Activated naive CD4-positive, alpha-beta T cell treated with anti-CD3 and anti-CD28 coated beads, Interleukin-2, amount 50 U/mL, for 24 hours (primary cell): ENCODE results near the gene PHACTR1.
"Not testable (repeated sequence)": the region's sequence is repeated elsewhere in the genome, so short reads cannot be mapped to it uniquely, and the experiment has no call there.

Experiments used
- H3K27ac Mint-ChIP-seq: one replicate; pipeline ENCODE4 v1.8.0; 2021; ENCODE audit warnings: mild to moderate bottlenecking, mixed read lengths
- H3K27me3 Mint-ChIP-seq: one replicate; pipeline ENCODE4 v1.8.0; 2021; ENCODE audit warnings: mixed read lengths
- H3K36me3 Mint-ChIP-seq: one replicate; pipeline ENCODE4 v1.8.0; 2021; ENCODE audit warnings: mixed read lengths
- H3K4me1 Mint-ChIP-seq: one replicate; pipeline ENCODE4 v1.8.0; 2021; ENCODE audit warnings: mixed read lengths
- H3K4me3 Mint-ChIP-seq: one replicate; pipeline ENCODE4 v1.8.0; 2021; ENCODE audit warnings: mild to moderate bottlenecking, mixed read lengths
- H3K9me3 Mint-ChIP-seq: one replicate; pipeline ENCODE4 v1.8.0; 2021; ENCODE audit warnings: mixed read lengths

The PHACTR1 gene

GRCh38 chr6:13159300-13159699, 442.7 kb downstream of the PHACTR1 start:
- Mint-ChIP-seq H3K36me3 (no peaks in the 10 kb centered on the region), H3K27me3 (peaks cover 4% of the 10 kb centered on the region), H3K4me1 (peaks cover 5% of the 10 kb centered on the region), H3K4me3 (no peak overlapping the region), H3K27ac (no peak overlapping the region), H3K9me3 (no peaks in the 10 kb centered on the region)

GRCh38 chr6:13159822-13160221, 443.3 kb downstream of the PHACTR1 start:
- H3K4me3 Mint-ChIP-seq, H3K36me3 Mint-ChIP-seq, H3K27me3 Mint-ChIP-seq, H3K9me3 Mint-ChIP-seq, H3K27ac Mint-ChIP-seq, H3K4me1 Mint-ChIP-seq: not testable (repeated sequence)

- no peak overlapping the region for H3K4me3 Mint-ChIP-seq
- H3K27ac Mint-ChIP-seq = no peak overlapping the region
These were observed 446.8 kb downstream of the PHACTR1 start for GRCh38 chr6:13163161-13163944.

GRCh38 chr6:13164291-13164690, 447.7 kb downstream of the PHACTR1 start:
- H3K27ac Mint-ChIP-seq = no peak overlapping the region
- no peaks in the 10 kb centered on the region for H3K9me3 Mint-ChIP-seq
- no peaks in the 10 kb centered on the region for H3K36me3 Mint-ChIP-seq
- peaks cover 5% of the 10 kb centered on the region for H3K4me1 Mint-ChIP-seq
- peaks cover 14% of the 10 kb centered on the region for H3K27me3 Mint-ChIP-seq
- H3K4me3 Mint-ChIP-seq = no peak overlapping the region

More at GRCh38 chr6:13163161-13163944, 446.8 kb downstream of the PHACTR1 start:
- Mint-ChIP-seq H3K27me3 (peaks cover 7% of the 10 kb centered on the region), H3K9me3 (no peaks in the 10 kb centered on the region), H3K4me1 (peaks cover 5% of the 10 kb centered on the region), H3K36me3 (no peaks in the 10 kb centered on the region)

- H3K4me1 Mint-ChIP-seq = peaks cover 5% of the 10 kb centered on the region
- H3K27ac Mint-ChIP-seq = no peak overlapping the region
- H3K9me3 Mint-ChIP-seq = no peaks in the 10 kb centered on the region
- no peak overlapping the region for H3K4me3 Mint-ChIP-seq
- no peaks in the 10 kb centered on the region for H3K36me3 Mint-ChIP-seq
- peaks cover 11% of the 10 kb centered on the region for H3K27me3 Mint-ChIP-seq
These were observed 449.1 kb downstream of the PHACTR1 start for GRCh38 chr6:13165502-13166172.

- H3K4me1 Mint-ChIP-seq = peaks cover 5% of the 10 kb centered on the region
- no peaks in the 10 kb centered on the region for H3K36me3 Mint-ChIP-seq
- no peak overlapping the region for H3K27ac Mint-ChIP-seq
- peaks cover 13% of the 10 kb centered on the region for H3K27me3 Mint-ChIP-seq
- H3K9me3 Mint-ChIP-seq = no peaks in the 10 kb centered on the region
- no peak overlapping the region for H3K4me3 Mint-ChIP-seq
These were observed 449.7 kb downstream of the PHACTR1 start for GRCh38 chr6:13166269-13166668.

GRCh38 chr6:13166916-13167315, 450.3 kb downstream of the PHACTR1 start:
- Mint-ChIP-seq H3K36me3 (no peaks in the 10 kb centered on the region), H3K27me3 (peaks cover 13% of the 10 kb centered on the region), H3K4me1 (peaks cover 5% of the 10 kb centered on the region), H3K4me3 (no peak overlapping the region), H3K27ac (no peak overlapping the region), H3K9me3 (no peaks in the 10 kb centered on the region)

- Mint-ChIP-seq H3K27me3 (peaks cover 11% of the 10 kb centered on the region), H3K4me1 (no peaks in the 10 kb centered on the region), H3K9me3 (no peaks in the 10 kb centered on the region), H3K27ac (no peak overlapping the region), H3K36me3 (no peaks in the 10 kb centered on the region), H3K4me3 (no peak overlapping the region)
These were observed 455.7 kb downstream of the PHACTR1 start for GRCh38 chr6:13172291-13172690.

- H3K4me1 Mint-ChIP-seq = no peaks in the 10 kb centered on the region
These were observed 458.5 kb downstream of the PHACTR1 start for GRCh38 chr6:13175087-13175486.

GRCh38 chr6:13175759-13176158, 459.2 kb downstream of the PHACTR1 start:
- Mint-ChIP-seq H3K4me3 (no peak overlapping the region), H3K27me3 (peaks cover 2% of the 10 kb centered on the region), H3K36me3 (no peaks in the 10 kb centered on the region), H3K4me1 (no peaks in the 10 kb centered on the region), H3K27ac (no peak overlapping the region), H3K9me3 (no peaks in the 10 kb centered on the region)

More at GRCh38 chr6:13175087-13175486, 458.5 kb downstream of the PHACTR1 start:
- H3K36me3 Mint-ChIP-seq = no peaks in the 10 kb centered on the region
- H3K9me3 Mint-ChIP-seq = no peaks in the 10 kb centered on the region
- peaks cover 2% of the 10 kb centered on the region for H3K27me3 Mint-ChIP-seq
- H3K27ac Mint-ChIP-seq = no peak overlapping the region
- no peak overlapping the region for H3K4me3 Mint-ChIP-seq

GRCh38 chr6:13177664-13178063, 461.1 kb downstream of the PHACTR1 start:
- Mint-ChIP-seq H3K36me3 (no peaks in the 10 kb centered on the region), H3K9me3 (no peaks in the 10 kb centered on the region)

GRCh38 chr6:13178107-13178506, 461.5 kb downstream of the PHACTR1 start:
- Mint-ChIP-seq H3K27me3 (peaks cover 2% of the 10 kb centered on the region), H3K27ac (no peak overlapping the region), H3K9me3 (no peaks in the 10 kb centered on the region), H3K36me3 (no peaks in the 10 kb centered on the region), H3K4me1 (no peaks in the 10 kb centered on the region), H3K4me3 (no peak overlapping the region)

More at GRCh38 chr6:13177664-13178063, 461.1 kb downstream of the PHACTR1 start:
- Mint-ChIP-seq H3K27ac (no peak overlapping the region), H3K27me3 (peaks cover 2% of the 10 kb centered on the region), H3K4me1 (no peaks in the 10 kb centered on the region), H3K4me3 (no peak overlapping the region)

GRCh38 chr6:13180538-13180937, 464.0 kb downstream of the PHACTR1 start:
- Mint-ChIP-seq H3K27ac (no peak overlapping the region), H3K9me3 (no peaks in the 10 kb centered on the region), H3K36me3 (no peaks in the 10 kb centered on the region), H3K27me3 (peaks cover 3% of the 10 kb centered on the region), H3K4me1 (no peaks in the 10 kb centered on the region), H3K4me3 (no peak overlapping the region)

GRCh38 chr6:13181393-13181792, 464.8 kb downstream of the PHACTR1 start:
- no peaks in the 10 kb centered on the region for H3K9me3 Mint-ChIP-seq
- H3K36me3 Mint-ChIP-seq = no peaks in the 10 kb centered on the region
- peaks cover 3% of the 10 kb centered on the region for H3K27me3 Mint-ChIP-seq
- no peak overlapping the region for H3K4me3 Mint-ChIP-seq
- H3K27ac Mint-ChIP-seq = no peak overlapping the region
- no peaks in the 10 kb centered on the region for H3K4me1 Mint-ChIP-seq

- Mint-ChIP-seq H3K27ac (no peak overlapping the region), H3K9me3 (no peaks in the 10 kb centered on the region), H3K36me3 (no peaks in the 10 kb centered on the region), H3K4me1 (no peaks in the 10 kb centered on the region), H3K4me3 (no peak overlapping the region), H3K27me3 (peaks cover 3% of the 10 kb centered on the region)
These were observed 467.0 kb downstream of the PHACTR1 start for GRCh38 chr6:13183415-13184088.

- peaks cover 3% of the 10 kb centered on the region for H3K27me3 Mint-ChIP-seq
- no peaks in the 10 kb centered on the region for H3K4me1 Mint-ChIP-seq
- H3K4me3 Mint-ChIP-seq = no peak overlapping the region
- H3K9me3 Mint-ChIP-seq = no peaks in the 10 kb centered on the region
- H3K27ac Mint-ChIP-seq = no peak overlapping the region
- H3K36me3 Mint-ChIP-seq = no peaks in the 10 kb centered on the region
These were observed 467.5 kb downstream of the PHACTR1 start for GRCh38 chr6:13184089-13184468.
